Keratinocyte (primary cell): ENCODE measurements around the gene BAIAP2.

ENCODE experiments used
- EZH2 ChIP-seq: IDR thresholded peaks from one replicate; pipeline ENCODE4 v1.6.1; 2012; ENCODE audit warnings: inconsistent platforms, mild to moderate bottlenecking, low read length, moderate library complexity
- TF ChIP-seq, protein P1 (sequence below), 3 experiments: IDR thresholded peaks in 1 of 3; conservative IDR thresholded peaks in 1 of 3; optimal IDR thresholded peaks in 1 of 3; 2 replicates in 2 of 3; 3 replicates in 1 of 3; pipeline versions ENCODE3 to v1.5.1; 2011; ENCODE audit warnings: low read length in 3 of 3, mild to moderate bottlenecking in 3 of 3, moderate library complexity in 2 of 3, control low read depth in 1 of 3, inconsistent platforms in 1 of 3; ENCODE audit not compliant: insufficient read depth in 2 of 3; ENCODE audit errors: extremely low read depth in 1 of 3

DNA sequence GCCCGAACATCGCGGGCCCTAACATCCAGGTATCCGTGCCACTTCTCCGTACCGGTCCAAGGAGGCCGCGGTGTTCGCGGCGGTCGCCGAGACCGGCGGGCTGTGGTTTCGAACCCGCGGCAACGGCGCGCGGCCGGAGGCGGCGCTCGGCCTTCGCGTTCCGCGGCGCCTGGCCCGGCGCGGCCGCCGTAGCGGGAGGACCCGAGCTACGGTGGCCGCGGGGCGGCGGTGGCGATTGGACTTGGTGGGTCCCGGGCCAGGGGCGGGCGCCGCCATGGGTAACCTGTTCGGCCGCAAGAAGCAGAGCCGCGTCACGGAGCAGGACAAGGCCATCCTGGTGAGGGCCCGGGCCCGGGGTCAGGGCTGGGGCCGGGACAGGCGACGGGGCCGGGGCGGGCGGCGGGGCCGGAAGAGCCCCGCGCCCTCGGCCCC lies 43.3 kb upstream of the BAIAP2 start, which contains the start of gene CHMP6:
- TF ChIP-seq, protein P1, sequence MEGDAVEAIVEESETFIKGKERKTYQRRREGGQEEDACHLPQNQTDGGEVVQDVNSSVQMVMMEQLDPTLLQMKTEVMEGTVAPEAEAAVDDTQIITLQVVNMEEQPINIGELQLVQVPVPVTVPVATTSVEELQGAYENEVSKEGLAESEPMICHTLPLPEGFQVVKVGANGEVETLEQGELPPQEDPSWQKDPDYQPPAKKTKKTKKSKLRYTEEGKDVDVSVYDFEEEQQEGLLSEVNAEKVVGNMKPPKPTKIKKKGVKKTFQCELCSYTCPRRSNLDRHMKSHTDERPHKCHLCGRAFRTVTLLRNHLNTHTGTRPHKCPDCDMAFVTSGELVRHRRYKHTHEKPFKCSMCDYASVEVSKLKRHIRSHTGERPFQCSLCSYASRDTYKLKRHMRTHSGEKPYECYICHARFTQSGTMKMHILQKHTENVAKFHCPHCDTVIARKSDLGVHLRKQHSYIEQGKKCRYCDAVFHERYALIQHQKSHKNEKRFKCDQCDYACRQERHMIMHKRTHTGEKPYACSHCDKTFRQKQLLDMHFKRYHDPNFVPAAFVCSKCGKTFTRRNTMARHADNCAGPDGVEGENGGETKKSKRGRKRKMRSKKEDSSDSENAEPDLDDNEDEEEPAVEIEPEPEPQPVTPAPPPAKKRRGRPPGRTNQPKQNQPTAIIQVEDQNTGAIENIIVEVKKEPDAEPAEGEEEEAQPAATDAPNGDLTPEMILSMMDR (optimal IDR thresholded peaks at IDR 0.05 in 1 of 3, IDR thresholded peaks at IDR 0.05 in 1 of 3, conservative IDR thresholded peaks at IDR 0.05 in 1 of 3; ENCODE audit: extremely low read depth in 1 of 3, insufficient read depth in 2 of 3, low read length in 3 of 3): peak in 2 of 3 experiments; percentile 10 to 17
- TF ChIP-seq EZH2: no peak
